H1 (cell line): ENCODE results near the gene TBRG4. TPM values are rescaled to one million over a fixed set of nuclear protein-coding genes. Genes with fewer than 3 reads are reported as not detected.

ENCODE experiments used
- BACH1 ChIP-seq: IDR thresholded peaks from 2 replicates; pipeline ENCODE4 v1.6.1; 2012; ENCODE audit warnings: low read length, improper control_type of control experiment
- CREB1 ChIP-seq: IDR thresholded peaks from 2 replicates; pipeline ENCODE4 v1.6.1; 2012; ENCODE audit warnings: inconsistent platforms
- POU5F1 ChIP-seq: IDR thresholded peaks from 2 replicates; pipeline ENCODE4 v1.6.1; 2011; ENCODE audit warnings: low read depth, mild to moderate bottlenecking, low read length, moderate library complexity
- RNF2 ChIP-seq: fragments of 200-900, 300-1000 bp; sonication (generic); IDR thresholded peaks from 2 replicates; pipeline ENCODE4 v1.7.1; 2016; ENCODE audit warnings: borderline replicate concordance, low read depth, mild to moderate bottlenecking, antibody characterized with exemption, low read length; ENCODE audit not compliant: poor library complexity, severe bottlenecking; ENCODE audit errors: missing control alignments
- SIN3A ChIP-seq, 2 experiments: IDR thresholded peaks in 1 of 2; conservative IDR thresholded peaks in 1 of 2; 2 replicates each; pipeline ENCODE4 v1.6.1; 2011 to 2012; ENCODE audit warnings: low read length in 2 of 2, improper control_type of control experiment in 1 of 2, low read depth in 1 of 2, mild to moderate bottlenecking in 1 of 2
- polyA plus RNA-seq, 7 experiments: library from polyadenylated mRNA; depleted of rRNA in 3 of 7; stranded (reverse) in 5 of 7; unstranded in 2 of 7; fragments of >200 nt in 5 of 7; fragments of 200-250 nt in 2 of 7; gene quantifications; 1 replicate in 5 of 7; 2 replicates in 1 of 7; 4 replicates in 1 of 7; pipeline versions ENCODE4 v1.2.1 to v1.2.3, GENCODE V29; 2011 to 2013; ENCODE audit warnings: missing spikeins in 2 of 7, mixed read lengths in 2 of 7
- total RNA-seq: library from RNA; stranded (reverse); fragmentation: NEBNext Ultra II Directional; extraction: Animal tissue kit (Norgen Biotek cat#: 25700); gene quantifications from 2 replicates; pipeline ENCODE4 v1.2.1, GENCODE V29; 2021
- TF ChIP-seq, protein P1 (sequence below): fragments of 300-600 bp; sonication (generic); IDR thresholded peaks from 2 replicates; pipeline ENCODE4 v1.7.1; 2012; ENCODE audit warnings: low read length, moderate library complexity, mild to moderate bottlenecking, inconsistent platforms; ENCODE audit not compliant: insufficient replicate concordance

Gene TBRG4
- total and polyA plus RNA-seq, 2 of the 8 experiments (the other 6 are each of a cell fraction or from before 2014, with no cell fraction given), result 110 to 137 TPM

DNA sequence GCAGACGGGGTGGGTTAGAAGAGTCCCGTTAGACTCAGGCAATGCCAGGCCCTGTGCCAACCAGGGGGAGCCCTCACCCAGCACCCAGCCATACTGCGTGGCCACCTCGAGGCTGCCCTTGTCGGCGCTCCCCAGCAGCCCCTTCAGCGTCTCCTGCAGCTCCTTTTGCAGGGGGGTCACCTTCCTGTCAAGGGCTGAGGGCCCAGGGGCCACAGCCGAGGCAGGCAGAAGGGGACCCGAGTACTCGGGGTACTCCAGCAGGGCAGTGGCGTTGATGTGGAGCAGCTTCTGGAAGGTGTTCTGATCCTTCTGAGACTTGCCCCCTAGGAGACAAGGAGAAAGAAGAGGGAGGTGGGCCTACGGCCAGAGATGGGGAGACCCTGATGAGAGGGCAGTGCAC, 9.7 kb downstream of the TBRG4 start (continued):
- TF ChIP-seq, protein P1, sequence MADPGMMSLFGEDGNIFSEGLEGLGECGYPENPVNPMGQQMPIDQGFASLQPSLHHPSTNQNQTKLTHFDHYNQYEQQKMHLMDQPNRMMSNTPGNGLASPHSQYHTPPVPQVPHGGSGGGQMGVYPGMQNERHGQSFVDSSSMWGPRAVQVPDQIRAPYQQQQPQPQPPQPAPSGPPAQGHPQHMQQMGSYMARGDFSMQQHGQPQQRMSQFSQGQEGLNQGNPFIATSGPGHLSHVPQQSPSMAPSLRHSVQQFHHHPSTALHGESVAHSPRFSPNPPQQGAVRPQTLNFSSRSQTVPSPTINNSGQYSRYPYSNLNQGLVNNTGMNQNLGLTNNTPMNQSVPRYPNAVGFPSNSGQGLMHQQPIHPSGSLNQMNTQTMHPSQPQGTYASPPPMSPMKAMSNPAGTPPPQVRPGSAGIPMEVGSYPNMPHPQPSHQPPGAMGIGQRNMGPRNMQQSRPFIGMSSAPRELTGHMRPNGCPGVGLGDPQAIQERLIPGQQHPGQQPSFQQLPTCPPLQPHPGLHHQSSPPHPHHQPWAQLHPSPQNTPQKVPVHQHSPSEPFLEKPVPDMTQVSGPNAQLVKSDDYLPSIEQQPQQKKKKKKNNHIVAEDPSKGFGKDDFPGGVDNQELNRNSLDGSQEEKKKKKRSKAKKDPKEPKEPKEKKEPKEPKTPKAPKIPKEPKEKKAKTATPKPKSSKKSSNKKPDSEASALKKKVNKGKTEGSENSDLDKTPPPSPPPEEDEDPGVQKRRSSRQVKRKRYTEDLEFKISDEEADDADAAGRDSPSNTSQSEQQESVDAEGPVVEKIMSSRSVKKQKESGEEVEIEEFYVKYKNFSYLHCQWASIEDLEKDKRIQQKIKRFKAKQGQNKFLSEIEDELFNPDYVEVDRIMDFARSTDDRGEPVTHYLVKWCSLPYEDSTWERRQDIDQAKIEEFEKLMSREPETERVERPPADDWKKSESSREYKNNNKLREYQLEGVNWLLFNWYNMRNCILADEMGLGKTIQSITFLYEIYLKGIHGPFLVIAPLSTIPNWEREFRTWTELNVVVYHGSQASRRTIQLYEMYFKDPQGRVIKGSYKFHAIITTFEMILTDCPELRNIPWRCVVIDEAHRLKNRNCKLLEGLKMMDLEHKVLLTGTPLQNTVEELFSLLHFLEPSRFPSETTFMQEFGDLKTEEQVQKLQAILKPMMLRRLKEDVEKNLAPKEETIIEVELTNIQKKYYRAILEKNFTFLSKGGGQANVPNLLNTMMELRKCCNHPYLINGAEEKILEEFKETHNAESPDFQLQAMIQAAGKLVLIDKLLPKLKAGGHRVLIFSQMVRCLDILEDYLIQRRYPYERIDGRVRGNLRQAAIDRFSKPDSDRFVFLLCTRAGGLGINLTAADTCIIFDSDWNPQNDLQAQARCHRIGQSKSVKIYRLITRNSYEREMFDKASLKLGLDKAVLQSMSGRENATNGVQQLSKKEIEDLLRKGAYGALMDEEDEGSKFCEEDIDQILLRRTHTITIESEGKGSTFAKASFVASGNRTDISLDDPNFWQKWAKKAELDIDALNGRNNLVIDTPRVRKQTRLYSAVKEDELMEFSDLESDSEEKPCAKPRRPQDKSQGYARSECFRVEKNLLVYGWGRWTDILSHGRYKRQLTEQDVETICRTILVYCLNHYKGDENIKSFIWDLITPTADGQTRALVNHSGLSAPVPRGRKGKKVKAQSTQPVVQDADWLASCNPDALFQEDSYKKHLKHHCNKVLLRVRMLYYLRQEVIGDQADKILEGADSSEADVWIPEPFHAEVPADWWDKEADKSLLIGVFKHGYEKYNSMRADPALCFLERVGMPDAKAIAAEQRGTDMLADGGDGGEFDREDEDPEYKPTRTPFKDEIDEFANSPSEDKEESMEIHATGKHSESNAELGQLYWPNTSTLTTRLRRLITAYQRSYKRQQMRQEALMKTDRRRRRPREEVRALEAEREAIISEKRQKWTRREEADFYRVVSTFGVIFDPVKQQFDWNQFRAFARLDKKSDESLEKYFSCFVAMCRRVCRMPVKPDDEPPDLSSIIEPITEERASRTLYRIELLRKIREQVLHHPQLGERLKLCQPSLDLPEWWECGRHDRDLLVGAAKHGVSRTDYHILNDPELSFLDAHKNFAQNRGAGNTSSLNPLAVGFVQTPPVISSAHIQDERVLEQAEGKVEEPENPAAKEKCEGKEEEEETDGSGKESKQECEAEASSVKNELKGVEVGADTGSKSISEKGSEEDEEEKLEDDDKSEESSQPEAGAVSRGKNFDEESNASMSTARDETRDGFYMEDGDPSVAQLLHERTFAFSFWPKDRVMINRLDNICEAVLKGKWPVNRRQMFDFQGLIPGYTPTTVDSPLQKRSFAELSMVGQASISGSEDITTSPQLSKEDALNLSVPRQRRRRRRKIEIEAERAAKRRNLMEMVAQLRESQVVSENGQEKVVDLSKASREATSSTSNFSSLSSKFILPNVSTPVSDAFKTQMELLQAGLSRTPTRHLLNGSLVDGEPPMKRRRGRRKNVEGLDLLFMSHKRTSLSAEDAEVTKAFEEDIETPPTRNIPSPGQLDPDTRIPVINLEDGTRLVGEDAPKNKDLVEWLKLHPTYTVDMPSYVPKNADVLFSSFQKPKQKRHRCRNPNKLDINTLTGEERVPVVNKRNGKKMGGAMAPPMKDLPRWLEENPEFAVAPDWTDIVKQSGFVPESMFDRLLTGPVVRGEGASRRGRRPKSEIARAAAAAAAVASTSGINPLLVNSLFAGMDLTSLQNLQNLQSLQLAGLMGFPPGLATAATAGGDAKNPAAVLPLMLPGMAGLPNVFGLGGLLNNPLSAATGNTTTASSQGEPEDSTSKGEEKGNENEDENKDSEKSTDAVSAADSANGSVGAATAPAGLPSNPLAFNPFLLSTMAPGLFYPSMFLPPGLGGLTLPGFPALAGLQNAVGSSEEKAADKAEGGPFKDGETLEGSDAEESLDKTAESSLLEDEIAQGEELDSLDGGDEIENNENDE, result no peak
- TF ChIP-seq BACH1 (no peak), POU5F1 (no peak), RNF2 (no peak), SIN3A (conservative IDR thresholded peaks at IDR 0.05 in 1 of 2, IDR thresholded peaks at IDR 0.05 in 1 of 2; ENCODE audit: low read depth in 1 of 2, low read length in 2 of 2) (no peak), CREB1 (no peak)
